GM12878 (cell line): ENCODE results near the gene TUBB3. TPM values are rescaled to one million over a fixed set of nuclear protein-coding genes. Genes with fewer than 3 reads are reported as not detected.

Source experiments
- ATAC-seq: fragments of 200-7000 bp; cut with Tn5 transposase; 3 replicates; pipeline ENCODE4 v1.9.1; 2020; ENCODE audit warnings: mild to moderate bottlenecking, moderate library complexity
- BruUV-seq: library from RNA; stranded (reverse); fragments of 400-500 nt; replicated peaks from 2 replicates; lab custom pipeline; 2021; lab: Mats Ljungman, UMichigan
- CTCF ChIA-PET: fragments of 300-600 bp; sonication (Branson Sonifier 250); formaldehyde crosslinking; extraction: SDS; loops from one replicate; lab custom pipeline; 2021; ENCODE audit warnings: inconsistent platforms; lab: Yijun Ruan, JAX
- POLR2A ChIA-PET: fragments of 350-600 bp; formaldehyde crosslinking; extraction: SDS; loops from one replicate; lab custom pipeline; 2021; ENCODE audit warnings: inconsistent platforms; lab: Charles Lee
- RAD21 ChIA-PET: fragments of 300-600 bp; sonication (Branson Sonifier 250); formaldehyde crosslinking; loops from one replicate; lab custom pipeline; 2023; ENCODE audit warnings: antibody characterized with exemption; ENCODE audit not compliant: unreplicated experiment; lab: Charles Lee
- SMC1A ChIA-PET: fragments of 300-600 bp; sonication (Branson Sonifier 250); formaldehyde crosslinking; loops from one replicate; lab custom pipeline; 2023; ENCODE audit not compliant: unreplicated experiment, uncharacterized antibody; lab: Charles Lee
- DNase-seq: peaks from one replicate; pipeline ENCODE4 v3.0.0-alpha.2; 2011; ENCODE audit warnings: low read depth, low spot score
- FAIRE-seq: peaks from 3 replicates; lab custom pipeline; 2011; peaks lifted over from hg19 to GRCh38; lab: Jason Lieb, UNC
- H2AFZ ChIP-seq: 2 replicates; pipeline ENCODE4 v1.6.0; 2011; ENCODE audit warnings: low read depth, low read length, control low read depth; ENCODE audit not compliant: control insufficient read depth
- H3K27ac ChIP-seq: 2 replicates; pipeline ENCODE4 v1.5.1; 2011; ENCODE audit warnings: control low read depth; ENCODE audit not compliant: control insufficient read depth, insufficient read depth
- H3K27me3 ChIP-seq, 2 experiments: replicated peaks in 1 of 2; 2 replicates each; pipeline versions ENCODE4 v1.6.0 to v1.6.1; 2011; ENCODE audit warnings: low read length in 1 of 2; ENCODE audit not compliant: control insufficient read depth in 2 of 2, insufficient read depth in 2 of 2
- H3K36me3 ChIP-seq, 2 experiments: 2 replicates each; pipeline ENCODE4 v1.5.1; 2011; ENCODE audit warnings: low read length in 1 of 2; ENCODE audit not compliant: control insufficient read depth in 2 of 2, insufficient read depth in 2 of 2
- H3K4me1 ChIP-seq: 2 replicates; pipeline ENCODE4 v1.6.1; 2011; ENCODE audit warnings: mild to moderate bottlenecking, low read length, moderate library complexity, mixed read lengths; ENCODE audit not compliant: control insufficient read depth, insufficient read depth
- H3K4me2 ChIP-seq: 2 replicates; pipeline ENCODE4 v1.6.0; 2011; ENCODE audit warnings: control low read depth; ENCODE audit not compliant: control insufficient read depth, insufficient read depth
- H3K4me3 ChIP-seq: fragments of 200-600 bp; sonication (generic); 2 replicates; pipeline ENCODE4 v1.5.1; 2016
- H3K79me2 ChIP-seq: 2 replicates; pipeline ENCODE4 v1.6.0; 2011; ENCODE audit warnings: low read length; ENCODE audit not compliant: control insufficient read depth, insufficient read depth
- H3K9ac ChIP-seq: 2 replicates; pipeline ENCODE4 v1.8.0; 2011; ENCODE audit warnings: low read length, control low read depth, mixed read lengths; ENCODE audit not compliant: control insufficient read depth, insufficient read depth
- H3K9me3 ChIP-seq: replicated peaks from 3 replicates; pipeline ENCODE4 v1.5.1; 2011; ENCODE audit warnings: mild to moderate bottlenecking, low read length; ENCODE audit not compliant: control insufficient read depth, insufficient read depth
- H4K20me1 ChIP-seq: 2 replicates; pipeline ENCODE4 v1.6.0; 2011; ENCODE audit not compliant: control insufficient read depth, insufficient read depth
- NFYB ChIP-seq: IDR thresholded peaks from 2 replicates; pipeline ENCODE4 v1.6.1; 2011; ENCODE audit warnings: low read depth, mild to moderate bottlenecking, low read length, improper control_type of control experiment, moderate library complexity; ENCODE audit not compliant: insufficient read depth
- POLR2A ChIP-seq: IDR thresholded peaks from 2 replicates; pipeline ENCODE4 v1.6.1; 2011; ENCODE audit warnings: low read depth, mild to moderate bottlenecking, low read length
- WGBS: methylation state at CpG from one replicate; pipeline ENCODE4 v1.1.6; 2016; ENCODE audit warnings: low lambda C conversion rate; ENCODE audit not compliant: insufficient replicate concordance, insufficient coverage; ENCODE audit errors: missing lambda C conversion rate; 5-methylcytosine and 5-hydroxymethylcytosine counted together
- in situ Hi-C: fragments of 300-500 bp; cut with MboI; formaldehyde crosslinking; loops from 9 replicates; pipeline ENCODE4 v1.14.3; 2018; ENCODE audit warnings: mixed read lengths
- intact Hi-C: fragments of 100-400 bp; cut with micrococcal nuclease; formaldehyde crosslinking; loops from one replicate; pipeline ENCODE4 v1.14.2; 2022; ENCODE audit not compliant: unreplicated experiment
- polyA plus RNA-seq, 11 experiments: library from polyadenylated mRNA; depleted of rRNA in 4 of 11; unstranded in 6 of 11; stranded (reverse) in 5 of 11; fragments of >200 nt; fragmentation: Nextera tagmentation in 4 of 11; fragmentation: Illumina TruSeq in 1 of 11; extraction: Ambion mirVana in 4 of 11; extraction: Trizol in 1 of 11; gene quantifications; 1 replicate in 1 of 11; 2 replicates in 10 of 11; pipeline versions ENCODE4 v1.2.1 to v1.2.3, GENCODE V29; 2011 to 2016; ENCODE audit warnings: inconsistent platforms in 2 of 11, missing spikeins in 2 of 11, low read depth in 1 of 11
- total RNA-seq, 4 experiments: library from RNA; depleted of rRNA in 3 of 4; stranded (reverse); fragments of >200 nt in 3 of 4; fragmentation: Illumina TruSeq in 1 of 4; extraction: Trizol in 1 of 4; gene quantifications; 2 replicates each; pipeline versions ENCODE4 v1.2.1 to v1.2.3, GENCODE V29; 2013 to 2021
- TF ChIP-seq, protein P1 (sequence below): fragments of 450-650 bp; IDR thresholded peaks from 2 replicates; pipeline ENCODE4 v1.6.1; 2014; ENCODE audit warnings: mild to moderate bottlenecking
- TF ChIP-seq, protein P2 (sequence below): IDR thresholded peaks from 2 replicates; pipeline ENCODE4 v1.6.1; 2012; ENCODE audit warnings: improper control_type of control experiment, low read depth, low read length; ENCODE audit not compliant: insufficient replicate concordance

TUBB3 gene
- total and polyA plus RNA-seq, 10 of the 15 experiments (the other 5 are each of a cell fraction or from before 2014, with no cell fraction given) = 0.09 to 2.5 (median 0.58) TPM; not detected in 1

DNA sequence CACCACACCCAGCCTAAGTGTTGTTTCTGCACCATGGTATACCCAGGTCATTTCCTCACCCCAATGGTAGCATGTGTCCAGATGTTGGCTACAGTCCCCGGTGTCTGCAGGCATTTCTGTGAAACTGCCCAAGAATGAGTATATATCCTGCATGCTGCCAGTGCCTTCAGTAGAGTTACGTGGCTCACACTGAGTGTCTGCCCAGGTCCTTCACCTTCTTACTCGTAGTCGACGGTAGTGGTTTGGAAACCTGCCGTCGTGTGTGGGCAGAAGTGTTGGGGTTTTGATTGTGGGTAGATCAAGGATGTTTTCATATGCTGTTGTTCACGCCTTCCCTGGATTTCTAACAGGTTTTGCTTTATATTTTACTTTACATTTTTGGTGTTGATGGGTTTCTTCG is 32.9 kb upstream of the TUBB3 start:
- ChIA-PET SMC1A (no interaction called here), RAD21 (no interaction called here), POLR2A (no interaction called here), CTCF (interaction anchor here (0.9 kb wide), 1 partner anchor 20 kb away, joined by 3 read pairs; no protein-coding TSS in a partner anchor)
- 99% methylated on average over 9 of the region's 9 CpGs for WGBS
- no peak for FAIRE-seq
- in situ Hi-C loops (no loop called here), intact Hi-C loops (no loop called here)
- Histone ChIP-seq H3K79me2 (no peaks in the 10 kb centered on the region), H4K20me1 (no peaks in the 10 kb centered on the region), H3K9me3 (no peaks in the 10 kb centered on the region), H3K36me3 (peaks cover 20 to 43% of the 10 kb centered on the region in 2 experiments), H3K4me2 (no peak overlapping the region), H3K4me1 (no peaks in the 10 kb centered on the region), H3K9ac (no peak overlapping the region), H3K27me3 (no peaks in the 10 kb centered on the region), H3K27ac (no peak overlapping the region), H2AFZ (no peak overlapping the region), H3K4me3 (no peak overlapping the region)
- ATAC-seq = no peak
- no peak for DNase-seq
- no TSS peak for BruUV-seq
- no peak for TF ChIP-seq NFYB
- TF ChIP-seq, protein P1, sequence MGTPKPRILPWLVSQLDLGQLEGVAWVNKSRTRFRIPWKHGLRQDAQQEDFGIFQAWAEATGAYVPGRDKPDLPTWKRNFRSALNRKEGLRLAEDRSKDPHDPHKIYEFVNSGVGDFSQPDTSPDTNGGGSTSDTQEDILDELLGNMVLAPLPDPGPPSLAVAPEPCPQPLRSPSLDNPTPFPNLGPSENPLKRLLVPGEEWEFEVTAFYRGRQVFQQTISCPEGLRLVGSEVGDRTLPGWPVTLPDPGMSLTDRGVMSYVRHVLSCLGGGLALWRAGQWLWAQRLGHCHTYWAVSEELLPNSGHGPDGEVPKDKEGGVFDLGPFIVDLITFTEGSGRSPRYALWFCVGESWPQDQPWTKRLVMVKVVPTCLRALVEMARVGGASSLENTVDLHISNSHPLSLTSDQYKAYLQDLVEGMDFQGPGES = no peak

DNA sequence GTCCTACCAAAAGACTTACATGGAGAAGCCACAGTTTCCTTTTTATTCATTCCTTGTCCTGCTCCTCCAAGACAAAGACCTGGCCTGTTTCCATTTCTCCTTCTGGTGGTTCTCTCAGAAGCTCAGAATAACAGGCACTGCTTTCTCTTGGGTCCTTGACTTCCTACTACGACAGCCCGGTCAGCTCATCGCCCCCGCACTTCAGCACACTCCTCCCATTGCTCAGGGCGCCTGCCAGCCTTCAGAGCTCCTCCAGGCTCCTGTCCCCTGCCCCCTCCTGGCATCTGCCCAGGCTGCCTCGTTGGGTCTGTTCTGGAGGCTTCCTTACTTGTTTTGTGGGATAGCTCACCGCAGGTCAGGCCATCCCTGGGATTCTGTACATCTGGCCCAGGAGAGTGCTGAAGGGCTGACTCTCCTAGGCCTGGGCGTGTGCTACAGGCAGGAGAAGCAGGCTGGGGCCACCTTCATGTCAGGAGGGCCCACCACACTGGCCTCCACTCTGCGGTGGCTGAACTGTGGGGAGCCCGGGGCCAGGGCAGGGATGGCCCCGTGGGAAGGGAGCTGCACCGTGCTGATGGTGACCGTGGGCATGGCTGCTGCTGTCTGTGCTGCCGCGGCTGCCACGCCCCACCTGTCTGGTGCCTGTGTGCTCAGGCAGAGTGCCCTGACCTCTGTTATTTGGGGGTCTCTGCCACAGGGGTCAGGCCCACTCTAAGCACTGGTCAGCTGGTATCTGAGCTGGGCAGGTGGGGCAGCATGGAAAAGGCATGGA is 32.1 kb upstream of the TUBB3 start:
- TF ChIP-seq POLR2A = peak; percentile 64
- TF ChIP-seq, protein P2, sequence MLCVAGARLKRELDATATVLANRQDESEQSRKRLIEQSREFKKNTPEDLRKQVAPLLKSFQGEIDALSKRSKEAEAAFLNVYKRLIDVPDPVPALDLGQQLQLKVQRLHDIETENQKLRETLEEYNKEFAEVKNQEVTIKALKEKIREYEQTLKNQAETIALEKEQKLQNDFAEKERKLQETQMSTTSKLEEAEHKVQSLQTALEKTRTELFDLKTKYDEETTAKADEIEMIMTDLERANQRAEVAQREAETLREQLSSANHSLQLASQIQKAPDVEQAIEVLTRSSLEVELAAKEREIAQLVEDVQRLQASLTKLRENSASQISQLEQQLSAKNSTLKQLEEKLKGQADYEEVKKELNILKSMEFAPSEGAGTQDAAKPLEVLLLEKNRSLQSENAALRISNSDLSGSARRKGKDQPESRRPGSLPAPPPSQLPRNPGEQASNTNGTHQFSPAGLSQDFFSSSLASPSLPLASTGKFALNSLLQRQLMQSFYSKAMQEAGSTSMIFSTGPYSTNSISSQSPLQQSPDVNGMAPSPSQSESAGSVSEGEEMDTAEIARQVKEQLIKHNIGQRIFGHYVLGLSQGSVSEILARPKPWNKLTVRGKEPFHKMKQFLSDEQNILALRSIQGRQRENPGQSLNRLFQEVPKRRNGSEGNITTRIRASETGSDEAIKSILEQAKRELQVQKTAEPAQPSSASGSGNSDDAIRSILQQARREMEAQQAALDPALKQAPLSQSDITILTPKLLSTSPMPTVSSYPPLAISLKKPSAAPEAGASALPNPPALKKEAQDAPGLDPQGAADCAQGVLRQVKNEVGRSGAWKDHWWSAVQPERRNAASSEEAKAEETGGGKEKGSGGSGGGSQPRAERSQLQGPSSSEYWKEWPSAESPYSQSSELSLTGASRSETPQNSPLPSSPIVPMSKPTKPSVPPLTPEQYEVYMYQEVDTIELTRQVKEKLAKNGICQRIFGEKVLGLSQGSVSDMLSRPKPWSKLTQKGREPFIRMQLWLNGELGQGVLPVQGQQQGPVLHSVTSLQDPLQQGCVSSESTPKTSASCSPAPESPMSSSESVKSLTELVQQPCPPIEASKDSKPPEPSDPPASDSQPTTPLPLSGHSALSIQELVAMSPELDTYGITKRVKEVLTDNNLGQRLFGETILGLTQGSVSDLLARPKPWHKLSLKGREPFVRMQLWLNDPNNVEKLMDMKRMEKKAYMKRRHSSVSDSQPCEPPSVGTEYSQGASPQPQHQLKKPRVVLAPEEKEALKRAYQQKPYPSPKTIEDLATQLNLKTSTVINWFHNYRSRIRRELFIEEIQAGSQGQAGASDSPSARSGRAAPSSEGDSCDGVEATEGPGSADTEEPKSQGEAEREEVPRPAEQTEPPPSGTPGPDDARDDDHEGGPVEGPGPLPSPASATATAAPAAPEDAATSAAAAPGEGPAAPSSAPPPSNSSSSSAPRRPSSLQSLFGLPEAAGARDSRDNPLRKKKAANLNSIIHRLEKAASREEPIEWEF = no peak
- intact Hi-C loops (no loop called here), in situ Hi-C loops (no loop called here)
- Histone ChIP-seq H3K4me2 (no peak overlapping the region), H4K20me1 (no peaks in the 10 kb centered on the region), H3K27ac (no peak overlapping the region), H3K9me3 (no peaks in the 10 kb centered on the region), H3K27me3 (no peaks in the 10 kb centered on the region), H3K4me1 (no peaks in the 10 kb centered on the region), H2AFZ (no peak overlapping the region), H3K4me3 (no peak overlapping the region), H3K9ac (no peak overlapping the region), H3K79me2 (no peaks in the 10 kb centered on the region), H3K36me3 (peaks cover 21 to 49% of the 10 kb centered on the region in 2 experiments)
- SMC1A ChIA-PET = no interaction called here
- DNase-seq = no peak
- CTCF ChIA-PET = interaction anchor here (0.9 kb wide), 1 partner anchor 19 kb away, joined by 3 read pairs; no protein-coding TSS in a partner anchor
- WGBS = 93% methylated on average over 16 of the region's 16 CpGs
- RAD21 ChIA-PET = no interaction called here
- no TSS peak for BruUV-seq
- ATAC-seq = no peak
- POLR2A ChIA-PET = no interaction called here
- no peak for FAIRE-seq
